ENCODE data around the gene TRIM8. TPM values are rescaled to one million over a fixed set of nuclear protein-coding genes. Genes with fewer than 3 reads are reported as not detected.
A peak's percentile ranks its signal among the peaks of the same experiment; 100 is the strongest.

TRIM8 gene
- total RNA-seq, 2 donors from 2014 or later = 148 to 222 TPM

DNA sequence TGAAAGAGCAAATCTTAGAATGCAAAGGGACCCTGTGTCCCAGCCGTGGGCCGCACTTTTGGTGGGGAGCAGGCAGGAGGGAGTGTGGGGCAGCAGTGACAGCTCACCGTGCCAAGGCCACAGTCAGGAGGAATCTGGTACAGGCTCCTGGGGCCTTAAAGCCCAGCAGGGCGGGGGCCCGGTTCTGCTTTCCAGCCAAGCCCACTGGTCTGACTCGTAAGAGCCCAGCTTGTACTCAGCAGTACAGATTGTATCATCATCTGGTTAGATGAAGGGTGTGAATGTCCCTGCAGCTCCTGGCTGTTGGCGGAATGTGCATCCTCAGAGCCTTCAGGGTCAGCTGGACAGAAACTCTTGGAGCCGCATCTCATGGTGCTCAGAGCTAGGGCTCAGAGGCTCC, 30.5 kb upstream of the TRIM8 start:
- no peak overlapping the region for H3K27ac ChIP-seq
- no peak for DNase-seq (ENCODE audit: low spot score)

GRCh38 chr10:102614888-102615287, 29.4 kb upstream of the TRIM8 start:
- H3K27ac ChIP-seq = no peak overlapping the region
- no peak for TF ChIP-seq POLR2AphosphoS5 (IDR thresholded peaks at IDR 0.05)
- no peak for TF ChIP-seq POLR2A (IDR thresholded peaks at IDR 0.05)
- TF ChIP-seq CTCF (IDR thresholded peaks at IDR 0.05) = no peak
- peaks cover 9% of the 10 kb centered on the region for H3K4me1 ChIP-seq (replicated peaks)
- WGBS = 90% methylated on average over 5 of the region's 5 CpGs
- no peaks in the 10 kb centered on the region for H3K9me3 ChIP-seq
- no peaks in the 10 kb centered on the region for H3K36me3 ChIP-seq
- H3K4me3 ChIP-seq = no peak overlapping the region
- no peak for DNase-seq (ENCODE audit: low spot score)
- H3K27me3 ChIP-seq (replicated peaks; ENCODE audit: insufficient read depth) = no peaks in the 10 kb centered on the region
- intact Hi-C loops (cut with DNase I) = no loop called here

More for the DNA sequence above, 30.5 kb upstream of the TRIM8 start:
- Histone ChIP-seq H3K27me3 (replicated peaks; ENCODE audit: insufficient read depth) (no peaks in the 10 kb centered on the region), H3K4me1 (replicated peaks) (no peaks in the 10 kb centered on the region), H3K36me3 (no peaks in the 10 kb centered on the region), H3K9me3 (no peaks in the 10 kb centered on the region), H3K4me3 (no peak overlapping the region)
- no peak for TF ChIP-seq CTCF (IDR thresholded peaks at IDR 0.05)
- no peak for TF ChIP-seq POLR2A (IDR thresholded peaks at IDR 0.05)
- no peak for TF ChIP-seq POLR2AphosphoS5 (IDR thresholded peaks at IDR 0.05)
- 46% methylated on average over 8 of the region's 8 CpGs for WGBS
- intact Hi-C loops (cut with DNase I) = no loop called here

GRCh38 chr10:102615361-102615760, 28.9 kb upstream of the TRIM8 start:
- Histone ChIP-seq H3K4me1 (replicated peaks) (peaks cover 14% of the 10 kb centered on the region), H3K27ac (no peak overlapping the region), H3K9me3 (no peaks in the 10 kb centered on the region), H3K36me3 (no peaks in the 10 kb centered on the region), H3K4me3 (no peak overlapping the region), H3K27me3 (replicated peaks; ENCODE audit: insufficient read depth) (no peaks in the 10 kb centered on the region)
- WGBS = 70% methylated on average over 7 of the region's 7 CpGs
- TF ChIP-seq POLR2AphosphoS5 (IDR thresholded peaks at IDR 0.05) = no peak
- no peak for TF ChIP-seq POLR2A (IDR thresholded peaks at IDR 0.05)
- peak in 1 of 4 experiments; percentile 16 for TF ChIP-seq CTCF (IDR thresholded peaks at IDR 0.05)
- intact Hi-C loops (cut with DNase I) = no loop called here
- DNase-seq (ENCODE audit: low spot score) = no peak

DNA sequence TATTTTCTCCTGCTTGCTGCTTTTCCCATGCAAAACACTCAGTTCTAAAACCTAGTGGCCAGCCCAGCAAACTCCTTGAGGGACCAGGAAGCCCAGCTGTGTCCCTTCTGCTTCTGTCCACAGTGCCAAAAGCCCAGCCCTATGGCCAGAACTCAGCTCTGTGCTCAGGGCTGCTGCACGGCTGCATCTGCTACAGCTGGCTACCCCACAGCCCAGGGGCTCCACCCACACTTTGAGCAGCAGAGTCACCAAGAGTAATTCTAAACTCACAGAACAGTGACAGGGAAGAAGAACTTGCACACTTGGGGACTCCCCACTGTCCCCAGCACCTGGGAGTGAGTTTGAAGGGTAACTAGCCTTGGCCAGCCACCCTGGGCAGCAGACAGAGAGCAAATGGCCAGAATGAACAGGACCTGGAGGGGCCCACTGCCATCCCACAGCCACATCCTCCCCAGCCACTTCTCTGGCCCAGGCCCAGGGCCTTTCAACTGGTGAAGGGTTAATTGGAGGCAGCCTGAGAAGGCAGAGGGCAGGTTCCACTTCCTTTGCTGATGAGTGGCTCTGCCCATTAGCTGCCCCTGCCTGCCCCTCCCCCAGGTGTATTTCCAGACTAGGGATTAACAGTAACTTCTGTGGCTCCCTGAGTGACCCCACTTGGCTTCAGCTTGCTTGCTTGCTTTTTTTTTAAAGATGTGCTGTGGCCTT, 28.1 kb upstream of the TRIM8 start:
- Histone ChIP-seq H3K4me3 (no peak overlapping the region), H3K4me1 (replicated peaks) (peaks cover 22% of the 10 kb centered on the region), H3K27me3 (replicated peaks; ENCODE audit: insufficient read depth) (no peaks in the 10 kb centered on the region), H3K36me3 (no peaks in the 10 kb centered on the region), H3K27ac (no peak overlapping the region), H3K9me3 (no peaks in the 10 kb centered on the region)
- intact Hi-C loops (cut with DNase I) = no loop called here
- no peak for DNase-seq (ENCODE audit: low spot score)
- WGBS = 70% methylated on average over 1 of the region's 1 CpG
- no peak for TF ChIP-seq CTCF (IDR thresholded peaks at IDR 0.05)
- no peak for TF ChIP-seq POLR2A (IDR thresholded peaks at IDR 0.05)
- TF ChIP-seq POLR2AphosphoS5 (IDR thresholded peaks at IDR 0.05) = no peak

GRCh38 chr10:102617041-102617440, 27.2 kb upstream of the TRIM8 start:
- 94% methylated on average over 9 of the region's 9 CpGs for WGBS
- DNase-seq (ENCODE audit: low spot score) = no peak
- peaks cover 30% of the 10 kb centered on the region for H3K4me1 ChIP-seq (replicated peaks)
- no peaks in the 10 kb centered on the region for H3K27me3 ChIP-seq (replicated peaks; ENCODE audit: insufficient read depth)
- TF ChIP-seq POLR2AphosphoS5 (IDR thresholded peaks at IDR 0.05) (no peak), POLR2A (IDR thresholded peaks at IDR 0.05) (no peak), CTCF (IDR thresholded peaks at IDR 0.05) (no peak)
- no peak overlapping the region for H3K4me3 ChIP-seq
- no peak overlapping the region for H3K27ac ChIP-seq
- H3K9me3 ChIP-seq = no peaks in the 10 kb centered on the region
- intact Hi-C loops (cut with DNase I) = no loop called here
- no peaks in the 10 kb centered on the region for H3K36me3 ChIP-seq

Data from prostate gland (tissue), 2 donors.